Peyer's patch (tissue), 4 donors: Measurements from ENCODE around the gene TMED1. TPM values are rescaled to one million over a fixed set of nuclear protein-coding genes. Genes with fewer than 3 reads are reported as not detected.
A peak's percentile ranks its signal among the peaks of the same experiment; 100 is the strongest.

Source experiments
- DNase-seq, 3 donors: peaks; one replicate each; pipeline ENCODE4 v3.0.0-alpha.2; 2017 to 2019
- H3K27ac ChIP-seq, 4 donors: fragments of 200-600 bp; sonication (generic); one replicate each; pipeline ENCODE4 v1.5.1; 2016 to 2019
- H3K27me3 ChIP-seq, 2 donors: fragments of 200-600 bp; sonication (generic); one replicate each; pipeline ENCODE4 v1.5.1; 2019
- H3K36me3 ChIP-seq, 3 donors: fragments of 200-600 bp; sonication (generic); one replicate each; pipeline ENCODE4 v1.5.1; 2016 to 2019
- H3K4me1 ChIP-seq, 4 donors: fragments of 200-600 bp; sonication (generic); one replicate each; pipeline ENCODE4 v1.5.1; 2016 to 2019
- H3K4me3 ChIP-seq, 4 donors: fragments of 200-600 bp; sonication (generic); 1 replicate in 3 of 4; 2 replicates in 1 of 4; pipeline ENCODE4 v1.5.1; 2016 to 2019; ENCODE audit warnings: mild to moderate bottlenecking in 1 of 4
- H3K9me3 ChIP-seq, 4 donors: fragments of 200-600 bp; sonication (generic); one replicate each; pipeline ENCODE4 v1.5.1; 2016 to 2019; ENCODE audit warnings: mild to moderate bottlenecking in 1 of 4
- POLR2A ChIP-seq, 2 donors: fragments of 450-650 bp; IDR thresholded peaks; one replicate each; pipeline ENCODE4 v1.5.1; 2017; ENCODE audit warnings: antibody characterized with exemption in 2 of 2, mild to moderate bottlenecking in 2 of 2, moderate library complexity in 2 of 2
- total RNA-seq, 4 donors: library from RNA; depleted of rRNA; stranded (reverse); fragments of >200 nt; gene quantifications; one replicate each; pipeline ENCODE4 v1.1.0, GENCODE V29; 2016
- TF ChIP-seq, protein P1 (sequence below), 6 experiments: fragments of 450-650 bp in 4 of 6; fragments of 200-600 bp in 2 of 6; sonication (generic) in 1 of 6; IDR thresholded peaks; one replicate each; pipeline ENCODE4 v1.5.1; 2017 to 2019; ENCODE audit warnings: antibody characterized with exemption in 6 of 6, mild to moderate bottlenecking in 3 of 6, moderate library complexity in 1 of 6

The TMED1 gene
- total RNA-seq, 4 donors from 2014 or later, result 11.6 to 18.4 (median 16.0) TPM

DNA sequence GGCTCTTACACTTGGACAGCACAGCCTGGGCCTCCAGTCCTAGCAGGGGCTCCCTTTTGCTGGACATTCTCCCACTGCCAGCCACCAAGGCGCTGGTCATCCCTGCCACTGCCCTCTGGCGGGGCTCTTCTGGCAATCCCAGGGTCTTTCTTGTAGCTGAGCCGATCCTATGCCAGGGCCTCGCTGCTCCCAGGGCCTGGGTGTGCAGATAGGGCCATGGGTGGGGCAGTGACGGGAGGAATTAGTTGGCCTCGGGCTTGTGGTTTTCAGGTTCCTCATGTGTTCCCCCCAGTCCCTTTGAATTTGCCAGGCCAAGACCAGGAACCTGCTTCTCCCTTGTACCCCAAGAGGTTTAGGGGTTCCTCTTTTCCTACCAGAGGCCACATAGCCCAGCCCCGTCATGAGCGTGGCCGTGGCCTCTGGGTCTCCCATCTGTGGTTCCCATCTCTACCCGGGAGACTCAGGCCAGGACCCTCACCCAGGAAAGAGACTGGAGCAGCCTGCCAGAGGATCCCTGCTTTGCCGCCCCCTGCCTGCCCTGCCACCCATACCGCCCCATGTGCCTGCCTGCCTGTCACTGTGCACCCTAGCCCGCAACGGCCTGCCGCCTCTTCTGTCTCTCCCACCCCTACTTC is 26.2 kb downstream of the TMED1 start:
- no peaks in the 10 kb centered on the region for H3K4me1 ChIP-seq
- H3K27ac ChIP-seq, result peak overlapping the region in 1 of 4 donors; percentile 5
- H3K9me3 ChIP-seq, result no peaks in the 10 kb centered on the region
- no peaks in the 10 kb centered on the region for H3K27me3 ChIP-seq
- DNase-seq, result no peak
- peaks cover 0 to 98% (median 0%) of the 10 kb centered on the region in 3 donors for H3K36me3 ChIP-seq
- TF ChIP-seq POLR2A (IDR thresholded peaks at IDR 0.05), result no peak
- TF ChIP-seq, protein P1, sequence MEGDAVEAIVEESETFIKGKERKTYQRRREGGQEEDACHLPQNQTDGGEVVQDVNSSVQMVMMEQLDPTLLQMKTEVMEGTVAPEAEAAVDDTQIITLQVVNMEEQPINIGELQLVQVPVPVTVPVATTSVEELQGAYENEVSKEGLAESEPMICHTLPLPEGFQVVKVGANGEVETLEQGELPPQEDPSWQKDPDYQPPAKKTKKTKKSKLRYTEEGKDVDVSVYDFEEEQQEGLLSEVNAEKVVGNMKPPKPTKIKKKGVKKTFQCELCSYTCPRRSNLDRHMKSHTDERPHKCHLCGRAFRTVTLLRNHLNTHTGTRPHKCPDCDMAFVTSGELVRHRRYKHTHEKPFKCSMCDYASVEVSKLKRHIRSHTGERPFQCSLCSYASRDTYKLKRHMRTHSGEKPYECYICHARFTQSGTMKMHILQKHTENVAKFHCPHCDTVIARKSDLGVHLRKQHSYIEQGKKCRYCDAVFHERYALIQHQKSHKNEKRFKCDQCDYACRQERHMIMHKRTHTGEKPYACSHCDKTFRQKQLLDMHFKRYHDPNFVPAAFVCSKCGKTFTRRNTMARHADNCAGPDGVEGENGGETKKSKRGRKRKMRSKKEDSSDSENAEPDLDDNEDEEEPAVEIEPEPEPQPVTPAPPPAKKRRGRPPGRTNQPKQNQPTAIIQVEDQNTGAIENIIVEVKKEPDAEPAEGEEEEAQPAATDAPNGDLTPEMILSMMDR (IDR thresholded peaks at IDR 0.05), result no peak
- H3K4me3 ChIP-seq, result no peak overlapping the region

DNA sequence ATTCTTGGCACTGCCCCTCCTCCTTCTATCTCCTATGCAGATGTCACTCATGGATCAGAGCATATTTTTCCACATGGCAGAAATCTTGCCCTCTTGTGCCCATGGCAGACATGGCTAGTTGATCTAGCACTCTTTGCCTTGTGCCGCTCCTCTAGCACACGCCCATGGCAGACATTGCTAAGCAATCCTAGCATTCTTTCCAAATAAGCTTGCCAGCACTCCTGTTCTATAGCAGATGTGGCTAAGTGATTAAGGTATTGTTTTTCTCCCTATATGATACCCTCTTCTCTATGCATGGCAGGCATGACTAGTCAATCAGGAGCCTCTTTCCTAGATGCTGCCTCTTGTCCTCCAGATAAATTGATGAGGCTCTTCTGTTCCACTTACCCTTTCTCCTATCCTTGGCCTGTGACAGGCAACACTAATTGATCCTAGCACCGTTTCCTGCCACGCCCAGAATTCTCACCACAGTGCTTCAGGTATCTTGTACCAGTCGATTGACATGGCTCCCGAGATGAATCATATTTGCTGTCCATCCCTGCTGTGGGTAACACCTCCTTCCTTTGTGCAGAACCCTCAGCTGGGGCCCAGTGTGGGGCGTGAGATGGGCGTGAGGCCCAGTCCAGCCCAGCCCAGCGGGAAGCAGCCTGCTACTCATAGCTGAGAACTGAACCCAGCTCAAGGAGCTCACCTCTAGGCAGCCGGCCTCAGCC is 26.9 kb downstream of the TMED1 start:
- H3K4me1 ChIP-seq, result no peaks in the 10 kb centered on the region
- peak overlapping the region in 1 of 4 donors; percentile 5 for H3K27ac ChIP-seq
- peaks cover 0 to 100% (median 0%) of the 10 kb centered on the region in 3 donors for H3K36me3 ChIP-seq
- no peaks in the 10 kb centered on the region for H3K9me3 ChIP-seq
- no peaks in the 10 kb centered on the region for H3K27me3 ChIP-seq
- no peak overlapping the region for H3K4me3 ChIP-seq
- peak in 1 of 3 donors; percentile 59 for DNase-seq
- TF ChIP-seq POLR2A (IDR thresholded peaks at IDR 0.05), result no peak
- TF ChIP-seq, protein P1 (IDR thresholded peaks at IDR 0.05), result no peak

DNA sequence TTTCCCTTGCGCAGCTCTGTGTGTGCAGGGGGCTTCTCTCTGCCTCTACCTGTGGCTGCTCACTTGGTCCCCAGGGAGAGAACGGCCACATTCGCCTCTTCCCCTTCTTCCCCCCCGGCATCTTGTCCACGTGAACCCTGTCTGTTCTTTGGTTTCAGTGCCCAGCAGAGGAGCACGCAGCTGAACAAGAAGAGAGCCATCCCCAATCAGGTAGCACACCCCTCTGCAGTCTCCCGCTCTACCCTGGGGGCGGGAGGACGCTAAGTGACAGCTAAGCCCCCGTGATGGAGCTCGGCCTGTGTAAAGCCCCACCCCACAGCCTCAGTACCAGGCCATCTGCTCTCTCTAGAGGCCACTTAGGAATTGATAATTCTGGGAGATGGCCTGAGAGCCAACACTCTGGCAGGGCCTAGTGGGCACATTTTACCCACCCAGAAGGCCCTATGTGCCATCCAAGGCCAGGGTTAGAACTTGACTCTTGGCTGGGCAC is 30.2 kb downstream of the TMED1 start:
- H3K36me3 ChIP-seq, result peaks cover 0 to 97% (median 0%) of the 10 kb centered on the region in 3 donors
- no peak overlapping the region for H3K4me3 ChIP-seq

DNA sequence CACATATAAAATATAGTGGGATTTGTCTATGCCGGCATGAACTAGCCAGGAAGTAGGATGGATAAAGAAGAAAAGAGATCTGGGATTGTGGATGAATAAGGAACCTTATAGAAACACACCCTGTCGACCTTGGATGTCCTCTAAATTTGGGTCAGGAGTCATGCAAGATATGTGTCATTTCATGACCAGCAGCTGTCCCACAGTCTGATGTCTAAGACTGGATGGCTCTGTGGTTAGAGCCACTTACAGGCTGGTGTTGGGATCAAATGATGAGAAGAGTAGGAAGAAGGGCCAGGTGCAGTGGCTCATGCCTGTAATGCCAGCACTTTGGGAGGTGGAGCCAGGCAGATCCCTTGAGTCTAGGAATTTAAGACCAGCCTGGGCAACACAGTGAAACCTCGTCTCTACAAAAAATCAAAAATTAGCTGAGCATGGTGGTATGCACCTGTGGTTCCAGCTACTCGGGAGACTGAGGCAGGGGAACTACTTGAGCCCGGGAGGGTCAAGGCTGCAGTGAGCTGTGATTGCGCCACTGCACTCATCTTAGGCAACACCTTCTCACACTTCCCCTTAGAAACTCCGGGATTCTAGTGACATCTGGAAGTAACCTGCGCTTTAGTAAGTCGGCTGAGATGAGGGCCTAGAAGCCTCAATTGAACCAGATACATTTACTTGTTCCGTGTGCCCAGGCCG is 30.8 kb downstream of the TMED1 start:
- Histone ChIP-seq H3K27ac (no peak overlapping the region), H3K27me3 (no peaks in the 10 kb centered on the region), H3K4me3 (no peak overlapping the region), H3K36me3 (peaks cover 0 to 97% (median 0%) of the 10 kb centered on the region in 3 donors), H3K9me3 (no peaks in the 10 kb centered on the region), H3K4me1 (no peaks in the 10 kb centered on the region)
- no peak for TF ChIP-seq POLR2A (IDR thresholded peaks at IDR 0.05)
- TF ChIP-seq, protein P1 (IDR thresholded peaks at IDR 0.05), result no peak
- no peak for DNase-seq

More for the DNA sequence above, 30.2 kb downstream of the TMED1 start:
- no peak for DNase-seq
- H3K9me3 ChIP-seq, result no peaks in the 10 kb centered on the region
- H3K27me3 ChIP-seq, result no peaks in the 10 kb centered on the region
- H3K27ac ChIP-seq, result no peak overlapping the region
- TF ChIP-seq POLR2A (IDR thresholded peaks at IDR 0.05), result no peak
- TF ChIP-seq, protein P1 (IDR thresholded peaks at IDR 0.05), result no peak
- H3K4me1 ChIP-seq, result no peaks in the 10 kb centered on the region

DNA sequence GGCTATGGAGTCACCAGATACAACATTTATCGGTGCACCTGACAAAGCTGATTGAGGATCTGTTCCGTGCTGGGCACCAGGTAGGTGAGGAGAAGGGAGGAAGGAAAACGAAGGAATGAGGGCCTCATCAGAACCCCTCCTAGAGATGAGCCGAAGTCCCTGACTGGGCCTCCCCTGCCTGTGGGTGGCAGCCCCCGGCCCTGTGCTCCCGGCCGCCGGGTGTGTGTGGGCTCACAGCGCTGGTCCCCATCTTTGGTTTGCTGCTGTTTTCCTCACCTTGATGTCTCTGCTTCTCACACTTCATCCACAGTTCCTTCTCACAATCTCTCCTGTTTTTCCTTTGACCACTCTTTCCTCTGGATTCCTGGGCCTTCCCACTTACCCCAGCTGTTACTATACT is 32.8 kb downstream of the TMED1 start:
- H3K36me3 ChIP-seq, result peaks cover 0 to 97% (median 0%) of the 10 kb centered on the region in 3 donors
- TF ChIP-seq, protein P1 (IDR thresholded peaks at IDR 0.05), result no peak
- TF ChIP-seq POLR2A (IDR thresholded peaks at IDR 0.05), result no peak
- H3K9me3 ChIP-seq, result no peaks in the 10 kb centered on the region
- H3K4me1 ChIP-seq, result no peaks in the 10 kb centered on the region
- no peak for DNase-seq
- no peak overlapping the region for H3K27ac ChIP-seq
- no peak overlapping the region for H3K4me3 ChIP-seq
- no peaks in the 10 kb centered on the region for H3K27me3 ChIP-seq
